Fibroblast of upper back skin (primary cell): ENCODE measurements around the gene MYH9.
"Not testable (repeated sequence)": the region's sequence is repeated elsewhere in the genome, so short reads cannot be mapped to it uniquely, and the experiment has no call there.

Source experiments
- DNase-seq: peaks from one replicate; pipeline ENCODE4 v3.0.0-alpha.2; 2013

Gene MYH9

DNA sequence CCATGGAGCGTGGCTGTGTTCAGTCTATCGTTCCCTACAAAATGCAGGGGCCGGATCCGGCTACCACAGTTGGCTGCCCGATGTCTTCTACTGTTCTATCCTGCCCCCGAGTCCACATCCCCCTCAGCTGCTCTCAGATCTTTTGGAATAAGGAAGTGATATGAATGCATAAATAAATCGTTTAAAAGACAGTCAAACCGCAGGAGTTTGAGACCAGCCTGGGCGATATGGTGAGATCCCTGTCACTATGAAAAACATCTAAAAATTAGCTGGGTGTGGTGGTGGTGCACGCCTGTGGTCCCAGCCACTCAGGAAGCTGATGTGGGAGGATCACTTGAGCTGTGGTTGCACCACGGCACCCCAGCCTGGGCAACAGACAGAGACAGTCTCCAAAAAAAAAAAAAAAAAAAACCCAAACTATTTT lies 97.8 kb downstream of the MYH9 start:
- not testable (repeated sequence) for DNase-seq

DNA sequence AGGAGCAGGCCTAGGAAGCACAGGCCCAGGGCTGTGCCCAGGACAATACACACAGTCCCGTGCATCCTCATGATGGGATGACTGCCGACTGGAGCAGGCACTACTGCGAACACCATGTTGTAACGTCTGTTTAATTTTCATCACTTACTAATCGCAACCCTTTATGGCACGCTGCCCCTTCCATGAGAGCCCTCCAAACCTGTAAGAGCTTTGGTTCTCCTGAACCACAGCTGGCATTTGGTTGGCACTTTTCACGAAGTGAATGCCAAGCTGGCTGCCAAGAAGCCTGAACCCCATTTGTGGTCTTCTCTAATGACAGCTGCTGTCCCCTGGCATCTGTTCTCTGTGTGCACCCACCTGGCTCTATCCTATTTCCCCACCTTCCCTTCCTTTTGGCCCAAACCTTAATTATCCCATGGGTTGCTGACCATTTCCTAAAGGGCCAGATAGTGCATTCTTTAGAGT lies 98.3 kb downstream of the MYH9 start:
- no peak for DNase-seq

DNA sequence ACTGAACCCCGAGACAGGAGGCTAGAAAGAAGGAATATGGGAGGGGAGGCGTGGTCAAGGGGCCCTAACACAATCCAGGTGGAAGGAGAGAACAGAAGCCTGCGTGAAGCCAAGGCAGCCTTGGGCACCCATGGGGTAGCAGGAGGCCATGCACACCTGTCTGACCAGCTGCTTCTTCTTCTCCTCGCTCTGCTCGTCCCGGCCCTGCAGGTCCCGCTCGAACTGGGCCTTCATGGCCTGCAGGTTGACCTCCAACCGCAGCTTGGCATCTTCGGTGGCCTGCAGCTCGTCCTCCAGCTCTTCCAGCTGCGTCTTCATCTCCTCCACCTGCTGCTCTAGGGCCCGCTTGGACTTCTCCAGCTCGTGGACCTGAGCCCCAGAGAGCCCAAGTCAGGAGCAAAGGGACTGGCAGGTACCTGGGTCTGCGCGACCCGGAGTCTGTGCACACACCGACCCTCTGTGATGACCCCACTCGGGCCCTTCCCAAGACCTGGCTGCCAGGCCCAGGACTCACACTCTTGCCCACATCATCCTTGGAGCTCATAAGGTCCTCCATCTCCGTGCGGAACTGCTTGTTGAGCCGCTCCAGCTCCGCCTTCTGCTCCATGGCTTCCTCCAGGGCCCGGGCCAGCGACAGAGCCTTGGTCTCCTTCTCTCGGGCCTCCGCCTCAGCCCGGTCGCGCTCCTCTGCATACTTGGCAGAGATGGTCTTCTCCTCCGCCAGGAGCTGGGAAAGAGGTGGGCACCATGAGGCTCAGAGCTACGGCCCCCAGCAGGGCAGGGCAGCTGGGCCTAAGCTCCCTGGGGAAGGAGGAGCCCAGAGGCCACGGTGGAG lies 99.0 kb downstream of the MYH9 start:
- no peak for DNase-seq

DNA sequence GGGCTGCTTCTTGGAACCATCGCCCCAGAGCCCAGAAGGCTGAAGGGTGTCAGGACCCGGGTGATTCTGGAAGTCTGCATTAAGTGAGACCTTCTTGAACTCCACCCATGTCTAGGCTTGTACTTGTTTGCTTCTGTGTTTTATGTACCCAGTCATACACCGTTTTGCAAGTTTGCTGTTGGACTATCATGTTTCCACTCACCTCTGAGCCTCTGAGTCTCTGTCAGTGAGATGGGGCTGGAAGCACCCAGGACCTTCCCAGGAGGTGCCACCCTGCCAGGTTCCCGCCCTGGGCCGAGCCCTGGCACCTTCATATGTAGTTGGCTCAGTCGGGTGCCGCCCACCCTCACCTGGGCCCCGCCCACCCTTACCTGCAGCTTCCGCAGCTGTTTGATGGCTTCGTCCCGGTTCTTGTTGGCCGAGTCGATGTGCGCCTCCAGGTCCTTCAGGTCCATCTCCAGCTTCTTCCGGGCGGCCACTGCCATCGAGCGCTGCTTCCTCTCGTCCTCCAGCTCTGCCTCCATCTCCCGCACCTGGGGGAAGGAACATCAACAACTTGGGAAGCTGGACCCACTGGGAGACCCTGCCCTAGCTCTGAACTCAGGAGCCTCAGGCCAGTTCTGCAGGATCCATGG lies 99.8 kb downstream of the MYH9 start:
- no peak for DNase-seq

DNA sequence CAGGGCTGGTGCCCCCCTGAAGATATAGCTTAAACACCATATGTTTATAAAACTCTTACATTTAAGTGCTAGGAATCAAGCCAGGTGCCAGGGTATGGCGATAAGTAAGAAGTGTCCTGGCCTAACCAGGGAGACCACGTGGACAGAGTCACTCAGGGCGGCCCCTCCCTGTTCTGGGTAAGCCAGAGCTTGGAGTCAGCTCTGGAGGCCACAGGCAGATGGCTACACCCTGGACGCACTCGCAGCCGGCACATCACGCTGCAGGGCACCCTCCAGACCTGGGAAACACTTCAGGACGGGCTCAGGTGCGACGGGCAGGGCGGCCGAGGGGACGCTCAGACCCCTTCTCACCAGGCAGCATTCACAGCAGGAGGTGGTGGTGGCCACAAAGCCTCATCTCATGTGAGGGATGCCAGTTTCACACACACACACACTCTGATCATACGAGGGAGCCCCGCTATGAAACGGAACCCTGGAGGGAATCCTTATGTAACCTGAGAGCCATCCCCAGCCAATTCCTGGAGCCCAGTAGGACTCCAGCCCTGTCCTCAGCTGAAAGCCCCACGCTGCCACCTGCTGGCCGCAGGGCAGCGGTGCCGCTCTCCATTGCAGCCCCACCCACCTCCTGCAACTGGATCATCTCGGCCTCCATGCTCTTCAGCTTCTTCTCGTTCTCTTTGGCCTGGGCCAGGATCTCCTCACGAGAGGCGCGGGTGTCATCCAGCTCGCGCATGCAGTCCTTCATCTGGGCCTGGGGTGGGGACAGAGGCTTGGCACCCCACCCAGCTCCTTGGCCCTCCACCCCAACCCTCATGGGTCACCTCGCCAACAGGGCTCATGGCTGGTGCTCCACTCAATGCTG lies 101.4 kb downstream of the MYH9 start:
- DNase-seq = peak; percentile 69

DNA sequence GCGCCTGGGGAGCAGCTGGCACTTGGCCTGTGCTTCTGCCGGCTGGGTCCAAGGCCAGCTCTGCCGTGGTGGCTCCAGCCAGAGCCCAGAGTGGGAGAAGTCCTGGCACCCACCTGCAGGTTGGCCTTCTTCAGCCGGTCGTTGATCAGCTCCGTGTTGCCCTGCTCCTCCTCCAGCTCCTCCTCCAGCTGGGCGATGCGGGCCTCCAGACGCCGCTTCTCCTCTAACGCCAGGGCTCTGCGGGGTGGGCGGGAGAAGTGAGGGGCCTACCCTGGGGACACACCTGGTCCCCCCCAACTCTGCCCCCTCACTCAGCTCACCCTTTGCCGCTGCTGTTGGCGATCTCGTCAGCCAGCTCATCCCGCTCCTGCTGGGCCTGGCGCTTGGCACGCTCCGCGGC lies 102.2 kb downstream of the MYH9 start:
- no peak for DNase-seq

DNA sequence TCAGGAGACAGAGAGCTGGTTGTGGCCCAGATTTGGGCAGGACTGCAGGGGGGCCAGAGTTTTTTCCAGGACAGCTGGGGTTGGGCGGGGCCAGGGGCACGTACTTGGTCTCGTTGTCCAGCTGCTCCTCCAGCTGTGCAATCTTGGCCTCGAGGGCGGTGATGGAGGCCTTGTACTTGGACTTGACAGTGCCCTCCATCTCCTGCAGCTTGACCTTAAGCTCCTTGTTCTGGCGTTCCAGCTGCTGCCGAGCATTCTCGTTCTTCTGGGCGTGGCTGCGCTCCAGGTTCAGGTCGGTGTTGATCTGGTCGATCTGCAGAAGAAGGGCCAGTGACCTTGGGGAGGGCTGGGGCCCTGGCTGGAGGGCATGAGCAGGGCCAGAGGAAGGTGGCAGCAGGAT lies 102.8 kb downstream of the MYH9 start:
- no peak for DNase-seq

DNA sequence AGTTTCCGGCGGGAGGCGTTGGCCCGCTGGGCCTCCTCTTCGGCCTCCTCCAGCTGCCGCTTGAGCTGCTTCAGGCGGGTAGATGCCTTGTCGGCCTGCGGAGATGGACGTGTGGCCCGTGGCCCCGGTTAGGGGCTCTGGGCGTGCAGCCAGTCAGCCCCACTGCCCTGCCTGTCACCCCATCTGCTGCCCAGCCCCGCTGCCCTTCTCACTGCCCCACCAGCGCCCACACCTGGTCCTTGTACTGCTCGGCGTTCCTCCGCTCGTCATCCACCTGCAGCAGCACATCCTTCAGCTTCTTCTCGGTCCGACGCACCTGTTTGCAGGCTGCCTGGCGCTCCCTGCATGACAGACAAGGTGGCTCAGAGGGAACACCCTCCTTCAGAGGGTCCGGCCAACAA lies 103.6 kb downstream of the MYH9 start:
- DNase-seq = no peak

DNA sequence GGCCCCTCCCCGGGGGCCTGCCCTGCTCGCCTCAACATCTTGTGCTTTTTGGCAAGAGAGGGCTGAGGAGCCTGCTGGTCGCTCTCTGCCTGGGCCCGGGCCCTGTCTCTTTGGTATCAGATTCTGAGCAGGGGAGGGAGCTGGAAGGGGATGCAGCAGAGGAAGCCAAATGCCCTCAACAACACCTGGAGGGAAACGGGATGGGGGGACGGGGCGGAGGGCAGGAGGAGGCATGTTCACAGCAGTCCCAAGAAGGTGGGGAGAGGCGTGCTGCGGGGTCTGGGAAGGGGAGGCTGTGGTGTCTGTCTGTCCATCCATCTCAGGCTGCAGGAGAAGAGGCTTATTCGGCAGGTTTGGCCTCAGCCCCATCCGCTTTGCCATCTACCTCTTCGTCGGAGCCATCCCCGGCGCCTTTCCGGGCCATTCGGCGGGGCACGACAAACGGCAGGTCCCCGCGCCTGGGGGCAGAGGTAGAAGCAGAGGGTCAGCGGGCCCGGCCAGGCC lies 105.4 kb downstream of the MYH9 start:
- no peak for DNase-seq

DNA sequence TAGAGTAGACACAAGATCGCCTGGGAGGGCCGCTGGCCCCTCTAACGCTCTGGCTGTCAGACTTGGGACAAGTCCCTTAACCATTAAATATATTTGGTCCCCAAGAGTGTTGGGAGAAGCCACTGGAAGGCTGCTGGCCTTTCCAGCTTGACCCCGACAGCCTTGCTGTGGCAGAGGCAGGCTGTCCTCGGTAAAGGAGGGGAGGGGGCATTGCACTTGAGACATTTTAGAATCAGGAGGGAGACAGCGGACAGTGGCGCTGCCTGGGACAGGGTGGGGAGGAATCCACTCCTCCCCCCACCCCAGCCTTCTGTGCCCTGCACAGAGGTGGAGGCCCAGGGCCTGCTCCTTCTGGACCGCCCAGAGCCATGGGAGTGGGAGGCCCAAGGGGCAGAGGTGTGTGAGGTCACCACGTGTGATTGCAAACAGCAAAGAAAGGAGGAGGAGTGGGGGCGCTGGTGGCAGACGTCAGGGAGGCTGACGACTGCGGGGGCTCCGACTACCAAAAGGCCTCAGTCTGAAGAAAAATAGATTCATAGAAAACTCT lies 105.9 kb downstream of the MYH9 start:
- no peak for DNase-seq

DNA sequence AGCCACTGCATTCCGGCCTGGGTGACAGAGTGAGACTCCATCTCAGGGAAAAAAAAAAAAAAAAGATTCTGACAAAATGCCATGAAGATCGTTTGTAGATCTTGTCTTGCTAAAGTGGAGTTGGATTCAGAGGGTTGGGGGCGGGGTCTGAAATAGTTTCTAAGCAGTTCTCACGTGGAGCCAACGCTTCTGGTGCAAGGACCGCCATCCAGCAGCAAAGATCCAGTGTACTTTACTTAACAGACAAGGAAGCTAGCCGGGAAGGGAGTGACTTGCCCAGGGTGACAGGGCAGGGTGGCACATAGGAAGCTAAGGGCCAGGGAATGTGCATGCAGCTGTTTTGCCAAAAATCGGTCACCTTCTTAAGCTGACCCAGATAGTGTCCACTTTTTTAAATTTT lies 107.4 kb downstream of the MYH9 start:
- no peak for DNase-seq

DNA sequence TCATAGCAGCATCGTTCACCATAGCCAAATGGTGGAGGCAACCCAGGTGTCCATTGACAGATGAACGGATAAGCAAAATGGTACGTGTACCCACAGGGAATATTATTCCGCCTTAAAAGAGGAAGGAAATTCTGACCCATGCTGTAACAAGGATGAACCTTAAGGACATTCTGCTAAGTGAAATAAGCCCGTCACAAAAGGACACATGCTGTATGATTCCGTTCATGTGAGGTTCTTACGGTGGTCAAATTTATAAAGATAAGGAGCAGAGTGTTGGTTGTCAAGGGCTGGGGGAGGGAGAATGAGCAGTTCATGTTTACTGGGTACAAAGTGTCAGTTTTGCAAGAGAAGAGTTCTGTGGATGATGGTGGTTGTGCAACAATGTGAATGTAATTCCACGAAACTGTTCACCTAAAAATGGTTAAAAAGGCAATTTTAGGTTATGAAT lies 108.5 kb downstream of the MYH9 start:
- no peak for DNase-seq

DNA sequence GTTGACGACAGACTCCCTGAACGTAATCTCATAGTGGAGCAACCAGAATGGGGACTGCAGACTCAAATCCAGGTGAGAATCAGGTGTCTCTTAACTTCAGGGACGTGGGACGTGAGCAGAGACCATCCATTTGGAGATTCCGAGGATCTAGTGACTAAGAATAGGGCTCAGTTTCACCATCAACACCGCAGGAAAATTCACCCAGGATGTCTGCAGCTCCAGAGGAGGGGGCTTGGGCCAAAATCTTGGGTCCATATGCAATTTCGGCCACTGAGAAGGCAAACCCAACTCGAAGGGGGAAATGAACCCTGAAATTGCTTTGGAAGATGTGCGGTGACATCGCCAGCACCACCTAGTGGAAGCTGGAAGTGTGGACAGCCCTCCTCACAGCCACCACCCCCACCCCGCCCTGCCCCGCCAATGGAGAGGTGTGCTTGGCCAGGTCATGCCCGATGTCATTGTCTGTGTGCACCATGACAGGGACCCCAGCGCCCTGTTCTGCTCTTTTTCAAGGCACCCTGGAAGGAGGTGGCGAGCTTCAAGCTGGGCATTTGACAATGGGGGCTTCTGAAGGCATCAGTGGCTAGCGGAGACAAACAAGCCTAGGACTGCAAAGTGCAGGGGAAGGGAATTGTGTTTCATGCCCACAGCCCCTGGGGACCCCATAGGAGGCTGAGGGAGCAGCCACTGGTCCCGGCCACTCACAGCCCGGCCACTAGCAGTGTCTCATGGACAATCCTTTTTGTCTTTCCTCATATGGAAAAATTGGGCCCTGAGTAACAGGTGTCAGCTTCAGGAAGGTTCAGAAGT lies 110.1 kb downstream of the MYH9 start:
- peak; percentile 62 for DNase-seq

DNA sequence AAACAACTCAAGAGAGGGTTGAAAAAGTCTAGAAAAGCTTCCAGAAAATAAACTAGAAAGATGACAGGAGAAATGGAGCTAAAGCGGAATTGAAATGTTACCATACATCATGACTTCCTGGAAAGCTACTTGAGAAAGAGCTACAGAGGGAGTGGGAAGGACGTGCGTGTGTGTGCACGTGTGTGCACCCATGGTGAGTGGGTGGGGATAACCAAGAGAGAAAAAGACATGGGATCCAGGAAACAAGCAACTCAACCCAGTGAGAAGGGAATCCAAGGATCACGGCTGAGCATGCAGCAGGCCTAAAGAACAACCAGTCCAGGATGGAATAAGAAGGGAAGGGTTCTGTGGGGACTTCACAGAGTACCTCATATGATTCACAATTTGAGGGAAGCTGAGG lies 113.2 kb downstream of the MYH9 start:
- DNase-seq = no peak

DNA sequence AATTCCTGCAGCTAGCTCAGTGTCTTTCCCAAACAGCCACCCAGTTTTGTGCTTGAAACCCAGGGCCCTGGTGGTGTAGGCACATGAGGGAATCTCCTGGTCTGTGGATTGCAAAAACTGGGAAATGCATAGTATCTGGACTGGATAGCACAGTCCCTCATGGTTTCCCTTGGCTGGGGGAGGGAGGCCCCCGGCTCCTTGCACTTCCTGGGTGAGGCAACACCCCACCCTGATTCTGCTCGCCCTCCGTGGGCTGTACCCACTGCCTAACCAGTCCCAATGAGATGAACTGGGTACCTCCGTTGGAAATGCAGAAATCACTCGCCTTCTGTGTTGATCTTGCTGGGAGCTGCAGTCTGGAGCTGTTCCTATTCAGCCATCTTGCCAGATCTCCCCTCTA lies 115.8 kb downstream of the MYH9 start:
- DNase-seq = not testable (repeated sequence)

DNA sequence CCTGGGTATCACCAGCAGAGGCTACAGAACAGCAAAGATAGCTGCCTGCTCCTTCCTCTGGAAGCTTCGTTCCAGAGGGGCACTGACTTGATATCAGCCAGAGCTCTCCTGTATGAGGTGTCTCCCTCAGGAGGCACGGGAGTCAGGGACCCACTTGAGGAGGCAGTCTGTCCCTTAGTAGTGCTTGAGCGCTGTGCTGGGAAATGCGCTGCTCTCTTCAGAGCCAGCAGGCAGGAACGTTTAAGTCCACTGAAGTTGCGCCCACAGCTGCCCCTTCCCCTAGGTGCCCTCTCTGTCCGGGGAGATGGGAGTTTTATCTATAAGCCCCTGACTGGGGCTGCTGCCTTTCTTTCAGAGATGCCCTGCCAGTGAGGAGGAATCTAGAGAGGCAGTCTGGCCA lies 116.5 kb downstream of the MYH9 start:
- not testable (repeated sequence) for DNase-seq

DNA sequence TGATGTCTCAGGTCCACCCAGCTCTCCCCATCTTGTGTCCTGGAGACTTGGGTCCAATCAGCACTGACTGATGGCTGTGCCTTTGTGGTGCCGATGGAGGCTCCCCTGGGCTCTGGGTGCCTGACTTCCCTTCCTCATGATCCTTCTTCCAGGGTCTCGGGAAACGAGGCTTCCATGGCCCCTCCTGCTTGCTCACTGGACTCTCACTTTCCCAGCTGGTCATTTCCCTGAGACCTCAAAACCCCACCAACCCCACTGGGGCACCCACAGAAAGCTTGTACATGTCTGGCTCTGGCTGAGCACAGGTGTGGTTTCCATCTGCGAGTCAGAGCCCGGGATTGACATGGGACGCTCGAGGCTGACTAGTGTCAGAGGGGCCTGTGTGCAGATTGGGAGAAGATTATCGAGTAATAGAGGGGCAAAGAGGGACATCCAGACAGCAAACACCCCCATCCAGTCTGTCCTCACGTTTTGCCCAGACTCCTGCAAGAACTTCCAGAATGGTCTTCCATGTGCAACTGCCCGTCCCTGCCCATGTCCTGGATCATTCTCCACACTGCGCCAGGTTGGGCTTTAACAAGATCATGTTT lies 119.8 kb downstream of the MYH9 start:
- no peak for DNase-seq

DNA sequence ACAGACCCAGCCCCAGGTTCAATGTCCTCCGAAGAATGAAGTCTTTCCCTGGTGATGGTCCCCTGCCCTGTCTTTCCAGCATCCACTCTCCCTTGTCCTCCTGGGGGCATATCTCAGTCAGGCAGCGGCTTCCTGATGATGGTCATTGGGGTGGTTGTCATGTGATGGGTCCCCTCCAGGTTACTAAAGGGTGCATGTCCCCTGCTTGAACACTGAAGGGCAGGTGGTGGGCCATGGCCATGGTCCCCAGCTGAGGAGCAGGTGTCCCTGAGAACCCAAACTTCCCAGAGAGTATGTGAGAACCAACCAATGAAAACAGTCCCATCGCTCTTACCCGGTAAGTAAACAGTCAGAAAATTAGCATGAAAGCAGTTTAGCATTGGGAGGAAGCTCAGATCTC lies 120.7 kb downstream of the MYH9 start:
- DNase-seq = no peak

DNA sequence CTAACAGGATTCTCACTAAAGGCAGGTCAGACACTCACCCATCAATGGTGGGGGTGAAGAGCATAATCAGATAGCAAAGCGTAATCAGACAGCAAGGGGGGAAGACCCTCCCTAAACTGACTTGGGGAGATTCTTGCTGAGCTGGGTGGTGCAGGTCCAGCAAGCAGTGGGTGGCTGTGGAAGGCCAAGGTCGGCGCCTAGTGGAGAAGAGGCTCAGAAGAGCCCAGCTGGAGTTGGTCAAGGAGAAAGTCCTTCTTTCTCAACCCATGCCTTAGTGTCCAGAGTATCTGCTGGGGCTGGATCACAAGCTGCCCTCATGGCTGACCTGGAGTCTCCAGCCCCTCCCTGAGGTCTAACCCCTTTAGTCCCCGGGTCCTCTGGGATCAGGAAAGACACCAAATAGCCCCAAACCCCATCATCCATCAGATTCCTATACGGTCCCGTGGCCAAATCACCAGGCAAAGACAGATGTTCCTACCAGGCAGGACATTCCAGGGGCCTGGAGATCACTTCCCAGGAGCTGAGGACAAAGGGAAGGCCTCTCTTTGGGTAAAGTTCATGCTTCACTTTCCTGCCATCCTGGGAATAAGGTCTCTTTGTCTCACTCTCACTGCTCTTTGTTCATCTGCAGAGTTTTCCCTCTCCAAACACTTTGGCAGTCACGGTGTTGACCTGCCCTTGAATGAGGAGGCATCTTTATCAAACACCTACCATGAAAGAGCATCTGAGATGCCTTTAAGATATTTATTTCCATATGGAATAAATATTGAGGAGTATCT lies 123.7 kb downstream of the MYH9 start:
- not testable (repeated sequence) for DNase-seq

DNA sequence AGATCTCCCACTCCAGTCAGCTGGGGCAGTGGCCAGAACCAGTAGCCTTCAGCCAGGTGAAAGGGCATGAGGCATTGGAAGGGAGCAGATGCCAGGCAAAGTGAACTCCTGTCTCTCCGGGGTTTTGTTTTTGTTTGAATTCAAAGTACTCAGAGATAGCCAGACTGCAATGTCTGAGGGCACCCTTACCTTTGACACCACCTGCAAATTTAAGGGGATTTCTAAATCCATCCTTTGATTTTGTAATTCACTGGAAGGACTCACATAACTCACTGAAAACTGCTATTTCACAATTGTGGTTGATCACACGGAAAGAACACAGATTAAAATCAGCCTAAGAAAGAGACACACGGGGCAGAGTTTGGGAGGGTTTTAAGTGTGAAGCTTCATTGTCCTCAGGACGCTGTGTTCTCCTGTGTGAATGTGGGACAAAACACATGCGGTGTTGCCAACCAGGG lies 124.5 kb downstream of the MYH9 start:
- DNase-seq = not testable (repeated sequence)

DNA sequence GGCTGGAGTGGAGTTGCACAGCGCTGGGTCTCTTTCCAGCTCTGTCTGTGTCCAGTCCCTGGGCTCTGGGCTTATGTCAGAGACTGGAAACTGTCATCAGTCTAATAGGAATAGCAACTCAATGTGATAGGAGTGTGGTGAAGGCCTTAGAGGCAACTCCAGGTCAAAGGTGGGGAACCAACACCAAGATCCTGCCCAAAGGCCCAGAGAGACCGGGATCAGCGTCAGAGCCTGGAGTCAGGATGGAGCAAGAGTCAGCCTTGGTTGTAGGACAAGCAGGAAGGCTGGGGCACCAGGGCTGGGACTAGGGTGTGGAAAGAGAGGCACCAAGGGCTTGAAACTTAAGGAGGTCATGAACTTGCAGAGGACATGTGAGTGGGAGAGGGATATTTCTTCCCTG lies 125.5 kb downstream of the MYH9 start:
- not testable (repeated sequence) for DNase-seq
